SK-N-SH (cell line): ENCODE data around the gene SIKE1.

Experiments used
- CTCF ChIP-seq: fragments of 200-600 bp; sonication (generic); IDR thresholded peaks from 2 replicates; pipeline ENCODE4 v1.6.1; 2017; ENCODE audit warnings: antibody characterized with exemption, mild to moderate bottlenecking, moderate library complexity
- EZH2phosphoT487 ChIP-seq: fragments of 200-600 bp; sonication (generic); IDR thresholded peaks from 2 replicates; pipeline ENCODE4 v1.6.1; 2017; ENCODE audit warnings: low read depth, mixed run types, mild to moderate bottlenecking, antibody characterized with exemption, moderate library complexity, borderline replicate concordance
- MXI1 ChIP-seq: IDR thresholded peaks from 2 replicates; pipeline ENCODE4 v1.6.1; 2012; ENCODE audit warnings: mild to moderate bottlenecking, low read depth, low read length, improper control_type of control experiment
- PBX3 ChIP-seq: IDR thresholded peaks from 2 replicates; pipeline ENCODE4; 2012
- POLR2AphosphoS5 ChIP-seq: IDR thresholded peaks from 2 replicates; pipeline ENCODE4 v1.6.1; 2012; ENCODE audit warnings: low read depth, low read length
- RAD21 ChIP-seq: IDR thresholded peaks from 2 replicates; pipeline ENCODE4 v1.6.1; 2012; ENCODE audit warnings: mild to moderate bottlenecking, low read length
- REST ChIP-seq: IDR thresholded peaks from 2 replicates; pipeline ENCODE4 v1.6.1; 2012; ENCODE audit warnings: mild to moderate bottlenecking, low read depth, low read length, moderate library complexity
- RFX5 ChIP-seq: IDR thresholded peaks from 2 replicates; pipeline ENCODE4 v1.6.1; 2012; ENCODE audit warnings: mild to moderate bottlenecking, improper control_type of control experiment, low read length

GRCh38 chr1:114770989-114771388 is 9.5 kb downstream of the SIKE1 start:
- TF ChIP-seq EZH2phosphoT487 = no peak
- no peak for TF ChIP-seq CTCF
- no peak for TF ChIP-seq RAD21
- TF ChIP-seq POLR2AphosphoS5 = no peak
- no peak for TF ChIP-seq REST
- TF ChIP-seq RFX5 = no peak
- TF ChIP-seq PBX3 = no peak
- TF ChIP-seq MXI1 = no peak
